ENCODE measurements around the gene LSM6.

Gene LSM6

GRCh38 chr4:146175541-146176453 lies at the start of gene LSM6:
LSM6 (plus strand) TSS chr4:146175718; CDS start chr4:146182922, 7,204 bp downstream.
- peak; percentile 81 for DNase-seq

- DNase-seq: peak; percentile 56
Observed at GRCh38 chr4:146132445-146132844, 43.1 kb upstream of the LSM6 start.

GRCh38 chr4:146134761-146135445 lies 40.6 kb upstream of the LSM6 start:
- no peak for DNase-seq

- no peak for DNase-seq
Observed at GRCh38 chr4:146135941-146136340, 39.6 kb upstream of the LSM6 start.

- no peak for DNase-seq
Observed at GRCh38 chr4:146142768-146143167, 32.8 kb upstream of the LSM6 start.

GRCh38 chr4:146143888-146144287 lies 31.6 kb upstream of the LSM6 start:
- no peak for DNase-seq

- DNase-seq: no peak
Observed at GRCh38 chr4:146146918-146147317, 28.6 kb upstream of the LSM6 start.

- DNase-seq: no peak
Observed at GRCh38 chr4:146148021-146148420, 27.5 kb upstream of the LSM6 start.

- no peak for DNase-seq
Observed at GRCh38 chr4:146154057-146154456, 21.5 kb upstream of the LSM6 start.

GRCh38 chr4:146155152-146155724 lies 20.3 kb upstream of the LSM6 start:
- DNase-seq: no peak

- DNase-seq: no peak
Observed at GRCh38 chr4:146158036-146158745, 17.3 kb upstream of the LSM6 start.

- DNase-seq: no peak
Observed at GRCh38 chr4:146159384-146160058, 16.0 kb upstream of the LSM6 start.

- no peak for DNase-seq
Observed at GRCh38 chr4:146161243-146161642, 14.3 kb upstream of the LSM6 start.

- DNase-seq: no peak
Observed at GRCh38 chr4:146165221-146165620, 10.3 kb upstream of the LSM6 start.

- no peak for DNase-seq
Observed at GRCh38 chr4:146165840-146166239, 9.7 kb upstream of the LSM6 start.

- no peak for DNase-seq
Observed at GRCh38 chr4:146170149-146170548, 5.4 kb upstream of the LSM6 start.

- DNase-seq: no peak
Observed at GRCh38 chr4:146176891-146177290, 1.4 kb downstream of the LSM6 start.

GRCh38 chr4:146178126-146178525 lies 2.6 kb downstream of the LSM6 start:
- no peak for DNase-seq

GRCh38 chr4:146179784-146180370 lies 4.4 kb downstream of the LSM6 start:
- DNase-seq: no peak

GRCh38 chr4:146182443-146182842 lies 6.9 kb downstream of the LSM6 start:
- DNase-seq: no peak

- no peak for DNase-seq
Observed at GRCh38 chr4:146183209-146183608, 7.7 kb downstream of the LSM6 start.

- no peak for DNase-seq
Observed at GRCh38 chr4:146186041-146186440, 10.5 kb downstream of the LSM6 start.

All from stimulated activated naive CD4-positive, alpha-beta T cell treated with Interleukin-2 at 50 U/mL for 16 hours (primary cell).